Hepatocyte (in vitro differentiated cells): Measurements from ENCODE around the gene FAM241A.

Experiments
- CTCF ChIP-seq: fragments of 200-600 bp; sonication (generic); IDR thresholded peaks from 2 replicates; pipeline ENCODE4 v1.5.1; 2016; ENCODE audit warnings: antibody characterized with exemption, mild to moderate bottlenecking; ENCODE audit not compliant: poor library complexity
- EZH2 ChIP-seq: fragments of 200-600 bp; sonication (generic); IDR thresholded peaks from 2 replicates; pipeline ENCODE4 v1.6.1; 2016; ENCODE audit warnings: antibody characterized with exemption, mild to moderate bottlenecking, borderline replicate concordance
- EZH2phosphoT487 ChIP-seq: fragments of 200-600 bp; sonication (generic); IDR thresholded peaks from one replicate; pipeline ENCODE4 v1.6.1; 2018; ENCODE audit warnings: antibody characterized with exemption, mild to moderate bottlenecking, low read depth, moderate library complexity; ENCODE audit not compliant: unreplicated experiment, severe bottlenecking

DNA sequence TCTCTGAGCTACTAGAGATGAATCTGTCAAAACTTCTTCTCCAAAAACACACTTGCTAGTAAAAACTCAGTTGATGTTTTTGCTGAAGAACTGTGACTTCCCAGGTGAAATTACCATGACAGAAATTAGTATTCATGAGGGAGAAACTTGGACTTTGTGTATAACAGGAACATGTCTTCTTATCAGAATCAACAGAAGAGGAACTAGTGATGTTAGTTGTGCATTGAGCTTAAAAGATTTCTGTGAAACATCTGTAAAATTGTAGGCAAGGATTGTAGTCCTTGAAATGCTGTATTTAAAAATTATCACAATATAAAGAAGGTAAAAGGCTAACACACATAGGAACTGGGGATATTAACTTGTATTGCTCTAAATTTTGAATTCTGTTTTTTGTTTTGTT, 11.3 kb downstream of the FAM241A start:
- TF ChIP-seq CTCF (no peak), EZH2 (no peak), EZH2phosphoT487 (no peak)
